ENCODE measurements around the gene DOCK8.

DNA sequence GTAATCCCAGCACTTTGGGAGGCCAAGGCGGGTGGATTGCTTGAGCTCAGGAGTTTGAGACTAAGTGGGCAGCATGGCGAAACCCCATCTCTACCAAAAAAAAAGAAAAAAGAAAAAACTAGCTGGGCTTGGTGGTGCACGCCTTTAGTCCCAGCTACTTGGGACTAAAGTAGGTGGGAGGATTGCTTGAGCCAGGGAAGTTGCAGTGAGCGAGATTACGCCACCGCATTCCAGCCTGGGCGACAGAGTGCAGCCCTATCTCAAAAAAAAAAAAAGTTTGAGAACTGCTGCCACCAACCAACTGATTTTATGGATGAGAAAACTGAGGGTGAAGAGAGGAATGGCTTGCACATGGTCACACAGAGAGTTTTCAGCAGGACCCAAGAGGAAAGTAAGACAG is 175.1 kb downstream of the DOCK8 start:
- TF ChIP-seq POLR2A (IDR thresholded peaks at IDR 0.05) (no peak), POLR2AphosphoS5 (IDR thresholded peaks at IDR 0.05) (no peak)
- TF ChIP-seq, protein P1, sequence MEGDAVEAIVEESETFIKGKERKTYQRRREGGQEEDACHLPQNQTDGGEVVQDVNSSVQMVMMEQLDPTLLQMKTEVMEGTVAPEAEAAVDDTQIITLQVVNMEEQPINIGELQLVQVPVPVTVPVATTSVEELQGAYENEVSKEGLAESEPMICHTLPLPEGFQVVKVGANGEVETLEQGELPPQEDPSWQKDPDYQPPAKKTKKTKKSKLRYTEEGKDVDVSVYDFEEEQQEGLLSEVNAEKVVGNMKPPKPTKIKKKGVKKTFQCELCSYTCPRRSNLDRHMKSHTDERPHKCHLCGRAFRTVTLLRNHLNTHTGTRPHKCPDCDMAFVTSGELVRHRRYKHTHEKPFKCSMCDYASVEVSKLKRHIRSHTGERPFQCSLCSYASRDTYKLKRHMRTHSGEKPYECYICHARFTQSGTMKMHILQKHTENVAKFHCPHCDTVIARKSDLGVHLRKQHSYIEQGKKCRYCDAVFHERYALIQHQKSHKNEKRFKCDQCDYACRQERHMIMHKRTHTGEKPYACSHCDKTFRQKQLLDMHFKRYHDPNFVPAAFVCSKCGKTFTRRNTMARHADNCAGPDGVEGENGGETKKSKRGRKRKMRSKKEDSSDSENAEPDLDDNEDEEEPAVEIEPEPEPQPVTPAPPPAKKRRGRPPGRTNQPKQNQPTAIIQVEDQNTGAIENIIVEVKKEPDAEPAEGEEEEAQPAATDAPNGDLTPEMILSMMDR (IDR thresholded peaks at IDR 0.05), result no peak
